Naive B cell (primary cell): ENCODE results near the gene BMP8A. TPM values are rescaled to one million over a fixed set of nuclear protein-coding genes. Genes with fewer than 3 reads are reported as not detected.

ENCODE experiments used
- ATAC-seq, 2 donors: fragments of 150-1000 bp; cut with Tn5 transposase; 2 replicates each; pipeline ENCODE4 v1.10.0; 2021; ENCODE audit warnings: low read depth in 2 of 2, mild to moderate bottlenecking in 2 of 2, moderate library complexity in 2 of 2
- DNase-seq: peaks from one replicate; pipeline ENCODE4 v3.0.0; 2022
- H3K27ac Mint-ChIP-seq, 6 donors: one replicate each; pipeline ENCODE4 v1.8.0; 2020 to 2022; ENCODE audit warnings: mild to moderate bottlenecking in 6 of 6, mixed read lengths in 6 of 6, moderate library complexity in 5 of 6, inconsistent platforms in 2 of 6
- H3K27me3 Mint-ChIP-seq, 3 donors: one replicate each; pipeline ENCODE4 v1.8.0; 2021 to 2022; ENCODE audit warnings: mixed read lengths in 3 of 3, mild to moderate bottlenecking in 1 of 3
- H3K36me3 Mint-ChIP-seq, 2 donors: one replicate each; pipeline ENCODE4 v1.8.0; 2020 to 2022; ENCODE audit warnings: mixed read lengths in 2 of 2, inconsistent platforms in 1 of 2, mild to moderate bottlenecking in 1 of 2
- H3K4me1 Mint-ChIP-seq, 3 donors: one replicate each; pipeline ENCODE4 v1.8.0; 2020 to 2022; ENCODE audit warnings: mixed read lengths in 3 of 3, inconsistent platforms in 1 of 3, mild to moderate bottlenecking in 1 of 3, moderate library complexity in 1 of 3
- H3K4me3 Mint-ChIP-seq, 8 donors: one replicate each; pipeline ENCODE4 v1.8.0; 2020 to 2022; ENCODE audit warnings: mild to moderate bottlenecking in 8 of 8, mixed read lengths in 8 of 8, moderate library complexity in 8 of 8, inconsistent platforms in 2 of 8
- H3K9me3 Mint-ChIP-seq, 7 donors: one replicate each; pipeline ENCODE4 v1.8.0; 2020 to 2022; ENCODE audit warnings: mixed read lengths in 7 of 7, mild to moderate bottlenecking in 5 of 7, inconsistent platforms in 2 of 7, moderate library complexity in 1 of 7
- polyA plus RNA-seq, 6 donors: library from polyadenylated mRNA; unstranded; fragments of 300-500 nt; fragmentation: Illumina TruSeq; gene quantifications; one replicate each; pipeline ENCODE4 v1.2.3, GENCODE V29; 2021; ENCODE audit warnings: low read depth in 6 of 6

Gene BMP8A
- polyA plus RNA-seq, 6 donors from 2014 or later: 0.95 to 1.3 TPM; not detected in 4

- H3K36me3 Mint-ChIP-seq: peaks cover 0 to 5% of the 10 kb centered on the region in 2 donors
- no peaks in the 10 kb centered on the region for H3K27me3 Mint-ChIP-seq
Measured at GRCh38 chr1:39531526-39531925, 40.1 kb downstream of the BMP8A start.

GRCh38 chr1:39533442-39533841 is 42.0 kb downstream of the BMP8A start:
- Mint-ChIP-seq H3K4me3 (no peak overlapping the region), H3K4me1 (peaks cover 0 to 2% (median 0%) of the 10 kb centered on the region in 3 donors), H3K27ac (no peak overlapping the region), H3K9me3 (no peaks in the 10 kb centered on the region), H3K27me3 (no peaks in the 10 kb centered on the region), H3K36me3 (peaks cover 0 to 5% of the 10 kb centered on the region in 2 donors)
- ATAC-seq: no peak
- DNase-seq: no peak

More at GRCh38 chr1:39531526-39531925, 40.1 kb downstream of the BMP8A start:
- DNase-seq (no peak), ATAC-seq (no peak)
- Mint-ChIP-seq H3K4me1 (peaks cover 0 to 2% (median 0%) of the 10 kb centered on the region in 3 donors), H3K4me3 (no peak overlapping the region), H3K9me3 (no peaks in the 10 kb centered on the region), H3K27ac (no peak overlapping the region)

DNA sequence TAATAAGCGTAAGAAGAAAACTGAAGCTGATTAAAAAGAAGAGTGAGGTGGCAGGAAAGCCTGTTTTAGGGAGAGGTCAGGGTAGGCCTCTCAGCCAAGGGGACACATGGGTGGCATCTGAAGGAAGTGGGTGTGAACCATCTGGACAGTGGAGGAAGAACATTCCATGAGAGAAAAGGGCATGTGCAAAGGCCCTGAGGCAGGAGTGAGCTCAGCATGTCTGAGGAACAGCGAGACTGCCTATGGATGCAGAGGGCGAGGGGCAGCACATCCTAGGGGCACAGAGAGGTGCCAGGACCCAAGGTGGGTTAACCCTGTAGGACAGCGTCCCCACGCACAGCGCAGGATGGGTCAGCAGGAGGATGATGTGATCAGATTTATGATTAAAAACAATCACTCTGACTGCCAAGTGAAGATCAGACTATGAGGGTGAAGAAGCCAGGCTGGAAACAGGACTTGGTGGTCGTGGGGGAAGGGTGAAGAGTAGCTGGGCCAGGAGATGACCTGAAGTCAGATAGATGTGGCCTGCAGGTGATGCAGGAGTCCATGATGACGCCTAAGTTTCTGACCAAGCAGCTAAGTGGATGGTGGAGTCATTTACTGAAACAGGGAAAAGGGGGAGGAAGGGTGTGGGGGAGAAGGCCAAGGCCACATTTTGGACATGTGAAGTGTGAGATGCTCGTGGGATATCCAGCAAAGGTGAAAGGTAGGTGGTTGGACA is 47.3 kb downstream of the BMP8A start:
- no peak for DNase-seq
- H3K36me3 Mint-ChIP-seq: peaks cover 18 to 22% of the 10 kb centered on the region in 2 donors
- H3K4me1 Mint-ChIP-seq: peaks cover 19 to 33% (median 32%) of the 10 kb centered on the region in 3 donors
- no peaks in the 10 kb centered on the region for H3K27me3 Mint-ChIP-seq
- H3K27ac Mint-ChIP-seq: peak overlapping the region in 3 of 6 donors; percentile 14 to 60 (median 45)
- peaks cover 0 to 25% (median 10%) of the 10 kb centered on the region in 7 donors for H3K9me3 Mint-ChIP-seq
- H3K4me3 Mint-ChIP-seq: no peak overlapping the region
- no peak for ATAC-seq

- Mint-ChIP-seq H3K9me3 (peaks cover 0 to 28% (median 10%) of the 10 kb centered on the region in 7 donors), H3K4me1 (peaks cover 19 to 36% (median 32%) of the 10 kb centered on the region in 3 donors), H3K36me3 (peaks cover 18 to 22% of the 10 kb centered on the region in 2 donors), H3K4me3 (no peak overlapping the region), H3K27me3 (no peaks in the 10 kb centered on the region), H3K27ac (peak overlapping the region in 3 of 6 donors; percentile 14 to 60 (median 45))
- ATAC-seq (peak; percentile 50 to 71), DNase-seq (peak; percentile 43)
Measured at GRCh38 chr1:39539252-39539790, 47.9 kb downstream of the BMP8A start.

DNA sequence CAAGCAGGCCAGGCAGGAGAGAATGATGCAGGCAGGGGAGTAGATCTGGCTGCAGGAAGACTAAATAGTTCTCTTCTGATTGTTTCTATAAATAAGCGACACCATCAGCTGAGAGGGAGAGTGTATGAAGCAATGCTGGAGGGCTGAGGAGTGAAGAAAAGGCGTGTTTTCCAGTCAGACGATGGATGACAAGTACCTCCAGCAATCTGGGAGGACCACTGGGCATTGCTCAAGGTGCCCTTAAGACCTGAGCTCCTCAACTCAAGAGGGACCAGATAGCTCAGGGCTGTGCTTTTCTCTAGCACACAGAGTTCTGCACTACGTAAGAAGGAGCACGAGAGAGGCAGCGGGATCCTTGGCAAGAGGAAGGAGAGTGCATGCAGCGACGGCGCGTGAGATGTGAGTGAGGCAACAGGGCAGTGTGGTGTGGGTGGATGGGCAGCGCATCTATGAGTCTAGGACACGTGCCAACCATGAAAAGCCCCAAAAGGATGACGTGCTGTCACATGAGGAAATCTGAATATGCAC is 49.1 kb downstream of the BMP8A start:
- DNase-seq (no peak), ATAC-seq (no peak)

DNA sequence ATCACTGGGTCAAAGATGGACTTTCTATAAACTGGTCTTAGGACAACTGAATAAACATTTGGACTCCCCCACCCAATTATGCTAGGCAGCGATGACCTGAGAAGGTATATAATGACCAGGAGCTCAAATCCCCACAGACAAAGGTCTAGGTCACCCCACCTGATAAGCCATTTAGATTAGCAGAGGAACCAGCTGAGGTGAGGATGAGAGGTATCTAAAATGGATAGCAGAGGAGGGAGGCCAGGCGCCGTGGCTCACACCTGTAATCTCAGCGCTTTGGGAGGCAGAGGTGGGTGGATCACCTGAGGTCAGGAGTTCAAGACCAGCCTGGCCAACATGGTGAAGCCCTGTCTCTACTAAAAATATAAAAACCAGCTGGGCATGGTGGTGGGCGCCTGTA is 51.5 kb downstream of the BMP8A start:
- ATAC-seq: no peak
- Mint-ChIP-seq H3K27ac (no peak overlapping the region), H3K27me3 (no peaks in the 10 kb centered on the region), H3K4me3 (peak overlapping the region in 2 of 8 donors; percentile 25 to 76), H3K4me1 (peaks cover 19 to 38% (median 32%) of the 10 kb centered on the region in 3 donors), H3K9me3 (peaks cover 0 to 34% (median 12%) of the 10 kb centered on the region in 7 donors), H3K36me3 (peaks cover 28 to 35% of the 10 kb centered on the region in 2 donors)
- no peak for DNase-seq

More for the DNA sequence above, 49.1 kb downstream of the BMP8A start:
- Mint-ChIP-seq H3K4me1 (peaks cover 19 to 38% (median 32%) of the 10 kb centered on the region in 3 donors), H3K4me3 (peak overlapping the region in 2 of 8 donors; percentile 12 to 67), H3K9me3 (peaks cover 0 to 34% (median 12%) of the 10 kb centered on the region in 7 donors), H3K27me3 (no peaks in the 10 kb centered on the region), H3K36me3 (peaks cover 18 to 22% of the 10 kb centered on the region in 2 donors), H3K27ac (peak overlapping the region in 5 of 6 donors; percentile 3 to 96 (median 51))

DNA sequence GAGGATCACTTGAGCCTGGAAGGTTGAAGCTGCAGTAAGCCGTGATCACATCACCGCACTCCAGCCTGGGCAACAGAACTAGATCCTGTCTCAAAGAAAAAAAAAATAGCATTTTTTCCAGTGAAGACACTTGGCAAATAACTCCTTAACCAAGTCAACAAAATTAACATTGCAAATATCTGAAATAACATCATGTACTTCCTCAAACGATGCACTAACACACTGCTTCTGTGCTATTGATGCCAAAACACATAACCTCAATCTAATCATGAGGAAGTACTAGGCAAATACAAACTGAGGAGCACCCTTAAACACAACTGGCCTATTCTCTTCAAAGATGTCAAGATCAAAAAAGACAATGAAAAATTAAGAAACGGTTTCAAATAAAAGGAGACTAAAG is 52.9 kb downstream of the BMP8A start:
- Mint-ChIP-seq H3K27ac (peak overlapping the region in 4 of 6 donors; percentile 0 to 15 (median 4)), H3K9me3 (peaks cover 0 to 34% (median 12%) of the 10 kb centered on the region in 7 donors), H3K27me3 (no peaks in the 10 kb centered on the region), H3K36me3 (peaks cover 33 to 45% of the 10 kb centered on the region in 2 donors), H3K4me3 (no peak overlapping the region), H3K4me1 (peaks cover 12 to 30% (median 25%) of the 10 kb centered on the region in 3 donors)
- DNase-seq (no peak), ATAC-seq (no peak)

DNA sequence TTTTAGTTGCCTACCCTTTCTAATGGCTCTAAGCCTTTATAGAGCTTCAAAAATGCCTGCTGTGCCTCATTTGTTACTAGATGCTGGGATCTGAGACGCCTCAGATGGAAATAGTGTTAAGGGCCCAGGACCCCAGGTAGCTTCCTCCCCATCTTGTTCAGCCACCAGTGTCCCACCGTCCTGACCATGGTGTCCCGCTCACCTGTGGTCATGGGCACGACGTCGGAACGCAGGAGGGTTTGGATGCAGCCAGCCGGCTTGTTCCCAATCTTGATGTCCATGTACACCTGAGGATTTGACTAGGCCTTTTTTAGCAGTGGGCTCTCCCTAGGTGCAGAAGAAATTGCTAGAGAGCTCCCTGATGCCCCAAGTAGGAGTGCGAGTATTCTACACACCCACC is 54.1 kb downstream of the BMP8A start:
- Mint-ChIP-seq H3K9me3 (peaks cover 0 to 29% (median 9%) of the 10 kb centered on the region in 7 donors), H3K36me3 (peaks cover 33 to 38% of the 10 kb centered on the region in 2 donors)
- no peak for ATAC-seq

GRCh38 chr1:39554277-39554676 is 62.8 kb downstream of the BMP8A start:
- Mint-ChIP-seq H3K9me3 (peaks cover 0 to 2% (median 0%) of the 10 kb centered on the region in 7 donors), H3K27ac (no peak overlapping the region), H3K4me1 (peaks cover 5 to 18% (median 6%) of the 10 kb centered on the region in 3 donors), H3K36me3 (peaks cover 11 to 17% of the 10 kb centered on the region in 2 donors), H3K27me3 (no peaks in the 10 kb centered on the region), H3K4me3 (no peak overlapping the region)
- ATAC-seq (no peak), DNase-seq (no peak)

More for the DNA sequence above, 54.1 kb downstream of the BMP8A start:
- Mint-ChIP-seq H3K4me1 (peaks cover 6 to 25% (median 17%) of the 10 kb centered on the region in 3 donors), H3K27ac (peak overlapping the region in 1 of 6 donors; percentile 20), H3K4me3 (no peak overlapping the region), H3K27me3 (no peaks in the 10 kb centered on the region)
- no peak for DNase-seq

- H3K27me3 Mint-ChIP-seq: no peaks in the 10 kb centered on the region
- ATAC-seq: no peak
- peak overlapping the region in 1 of 8 donors; percentile 70 for H3K4me3 Mint-ChIP-seq
- no peak for DNase-seq
- H3K9me3 Mint-ChIP-seq: peaks cover 0 to 2% (median 0%) of the 10 kb centered on the region in 7 donors
- peaks cover 32 to 55% of the 10 kb centered on the region in 2 donors for H3K36me3 Mint-ChIP-seq
- peak overlapping the region in 1 of 6 donors; percentile 56 for H3K27ac Mint-ChIP-seq
- H3K4me1 Mint-ChIP-seq: peaks cover 0 to 3% (median 3%) of the 10 kb centered on the region in 3 donors
Measured at GRCh38 chr1:39561279-39561678, 69.8 kb downstream of the BMP8A start.

DNA sequence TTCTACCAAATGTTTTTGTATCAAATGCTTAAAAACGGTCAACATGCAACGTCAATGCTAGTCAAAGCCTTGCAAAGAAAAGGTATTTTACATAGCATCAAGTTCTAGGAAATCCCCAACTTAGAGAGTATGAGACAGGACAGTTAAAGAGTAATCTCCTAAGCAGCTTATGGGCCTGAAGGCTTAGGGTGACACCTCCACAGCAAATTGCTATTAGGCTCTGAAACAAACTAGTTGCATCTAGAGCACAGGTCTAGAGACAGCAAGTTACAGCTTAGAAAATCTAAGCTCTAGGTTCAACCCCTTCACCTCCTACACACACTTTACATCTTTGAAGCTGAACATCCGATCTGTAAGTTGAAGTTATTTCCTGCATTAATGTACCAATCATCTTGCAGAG is 71.5 kb downstream of the BMP8A start:
- no peak for ATAC-seq
- DNase-seq: no peak
- H3K4me1 Mint-ChIP-seq: peaks cover 0 to 3% (median 3%) of the 10 kb centered on the region in 3 donors
- H3K9me3 Mint-ChIP-seq: peaks cover 0 to 2% (median 0%) of the 10 kb centered on the region in 7 donors
- H3K36me3 Mint-ChIP-seq: peaks cover 39 to 69% of the 10 kb centered on the region in 2 donors
- H3K4me3 Mint-ChIP-seq: no peak overlapping the region
- no peaks in the 10 kb centered on the region for H3K27me3 Mint-ChIP-seq
- H3K27ac Mint-ChIP-seq: peak overlapping the region in 1 of 6 donors; percentile 90

DNA sequence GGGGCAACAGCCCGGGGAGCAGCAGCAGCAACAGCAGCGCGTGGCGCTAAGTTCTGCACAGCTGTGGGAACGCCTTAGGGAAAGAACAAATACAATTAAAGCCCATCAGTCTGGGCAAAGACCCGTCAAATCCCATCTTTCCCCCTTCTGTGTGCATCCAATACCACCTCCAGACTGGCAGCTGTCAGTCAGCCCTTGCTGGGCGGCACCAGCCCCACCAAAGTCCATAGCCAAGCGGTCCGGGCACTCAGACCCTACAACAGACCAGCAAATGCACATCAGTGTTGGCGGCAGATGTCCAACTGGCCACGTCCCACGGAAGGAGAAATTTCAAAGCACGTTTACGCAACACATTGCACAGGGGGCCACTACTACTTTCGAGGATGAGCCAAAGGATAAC is 72.2 kb downstream of the BMP8A start:
- Mint-ChIP-seq H3K27me3 (no peaks in the 10 kb centered on the region), H3K9me3 (no peaks in the 10 kb centered on the region), H3K36me3 (peaks cover 39 to 68% of the 10 kb centered on the region in 2 donors), H3K4me1 (peaks cover 0 to 3% (median 0%) of the 10 kb centered on the region in 3 donors), H3K27ac (no peak overlapping the region), H3K4me3 (no peak overlapping the region)
- ATAC-seq (no peak), DNase-seq (no peak)

DNA sequence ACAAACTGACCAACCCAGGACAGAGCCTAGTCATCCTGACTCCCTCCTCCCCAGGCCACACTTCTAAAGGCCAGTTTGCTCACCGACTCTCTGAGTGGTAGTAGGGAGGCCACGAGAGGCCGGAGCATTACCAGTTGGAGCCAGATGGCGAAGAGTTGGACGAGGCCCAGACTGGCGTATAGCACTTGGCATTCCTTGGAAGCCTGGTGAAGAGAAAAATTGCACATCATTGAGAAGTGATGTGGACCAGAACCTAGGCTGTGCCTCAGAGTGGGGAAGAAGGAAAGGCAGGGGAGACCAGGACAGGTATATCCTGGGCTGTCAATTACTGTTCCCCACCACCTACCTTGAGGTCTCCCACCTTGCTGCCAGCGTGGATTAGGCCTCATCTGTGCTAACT is 72.9 kb downstream of the BMP8A start:
- Mint-ChIP-seq H3K36me3 (peaks cover 40 to 69% of the 10 kb centered on the region in 2 donors), H3K9me3 (no peaks in the 10 kb centered on the region), H3K4me3 (no peak overlapping the region)

More for the DNA sequence above, 72.9 kb downstream of the BMP8A start:
- H3K4me1 Mint-ChIP-seq: no peaks in the 10 kb centered on the region
- no peaks in the 10 kb centered on the region for H3K27me3 Mint-ChIP-seq
- no peak overlapping the region for H3K27ac Mint-ChIP-seq
- no peak for ATAC-seq
- no peak for DNase-seq
